HG02678 (cell line): ENCODE results near the gene PAPOLA.
A peak's percentile ranks its signal among the peaks of the same experiment; 100 is the strongest.
"Not testable (repeated sequence)": the region's sequence is repeated elsewhere in the genome, so short reads cannot be mapped to it uniquely, and the experiment has no call there.

Source experiments
- ATAC-seq: cut with Tn5 transposase; IDR thresholded peaks from one replicate; pipeline ENCODE4 v1.9.1; 2021; ENCODE audit warnings: mild to moderate bottlenecking, moderate library complexity; ENCODE audit not compliant: unreplicated experiment

The PAPOLA gene

DNA sequence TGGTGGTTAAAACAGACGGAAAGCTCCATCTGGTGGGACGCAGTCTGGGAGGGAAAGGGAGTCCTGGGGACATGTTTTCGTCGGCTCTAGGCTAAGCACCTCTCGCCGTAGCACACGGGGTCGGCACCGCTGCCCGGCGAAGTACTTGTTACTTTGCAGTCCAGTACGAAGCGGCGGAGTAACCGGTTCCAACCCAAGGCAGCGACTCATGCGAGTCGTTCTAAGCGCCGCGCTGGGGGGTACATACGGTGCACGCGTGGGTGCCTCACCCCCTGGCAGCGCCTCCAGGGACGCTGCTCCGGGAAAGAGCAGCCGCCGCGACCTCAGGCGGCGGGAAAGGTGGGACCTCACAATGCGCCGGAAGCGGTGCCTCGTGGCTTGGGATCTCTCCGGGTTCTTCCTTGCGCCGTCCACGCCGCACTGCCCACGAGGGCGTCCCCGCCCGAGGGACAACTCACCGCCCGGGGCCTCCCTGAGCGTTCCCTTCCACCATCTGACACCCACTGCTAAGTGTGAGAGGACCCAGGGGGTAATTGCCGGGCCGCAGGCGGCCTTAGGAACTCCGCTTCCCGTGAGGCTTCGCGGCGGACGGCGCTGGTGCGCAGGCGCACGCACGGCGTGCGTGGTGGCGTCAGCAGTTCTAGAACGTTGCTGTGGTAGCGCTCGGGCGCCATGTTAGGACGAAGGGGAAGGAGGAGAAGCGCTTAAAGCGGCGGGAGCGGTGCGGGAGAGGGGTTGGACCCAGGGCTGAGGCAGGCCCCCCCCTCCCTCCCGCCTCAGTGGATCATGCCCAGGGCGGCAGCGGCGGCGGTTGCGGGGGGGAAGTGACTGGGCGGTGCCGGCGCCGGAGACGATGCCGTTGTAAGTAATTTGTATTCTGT is at the start of gene PAPOLA:
TSS of gene PAPOLA (plus strand) at position 643 of the 881 bp plus-strand sequence. CDS start at position 854, 211 bp downstream.
- ATAC-seq, result peak; percentile 89

DNA sequence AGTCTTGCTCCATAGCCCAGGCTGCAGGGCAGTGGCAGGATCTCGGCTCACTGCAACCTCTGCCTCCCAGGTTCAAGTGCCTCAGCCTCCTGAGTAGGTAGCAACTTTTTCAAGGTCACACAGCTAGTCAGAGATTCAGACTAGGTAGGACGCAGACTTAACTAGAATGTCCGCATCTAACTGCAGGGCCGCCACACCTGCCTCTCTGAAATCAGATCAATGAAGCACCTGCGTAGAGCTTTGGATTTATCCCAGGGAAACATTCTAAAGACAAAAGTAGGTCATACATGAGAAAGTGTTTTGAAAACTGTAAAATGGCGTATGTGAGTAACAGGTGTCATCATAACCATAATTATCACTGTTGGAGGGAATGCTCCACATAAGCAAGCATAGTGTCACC is 49.5 kb upstream of the PAPOLA start:
- ATAC-seq, result no peak

DNA sequence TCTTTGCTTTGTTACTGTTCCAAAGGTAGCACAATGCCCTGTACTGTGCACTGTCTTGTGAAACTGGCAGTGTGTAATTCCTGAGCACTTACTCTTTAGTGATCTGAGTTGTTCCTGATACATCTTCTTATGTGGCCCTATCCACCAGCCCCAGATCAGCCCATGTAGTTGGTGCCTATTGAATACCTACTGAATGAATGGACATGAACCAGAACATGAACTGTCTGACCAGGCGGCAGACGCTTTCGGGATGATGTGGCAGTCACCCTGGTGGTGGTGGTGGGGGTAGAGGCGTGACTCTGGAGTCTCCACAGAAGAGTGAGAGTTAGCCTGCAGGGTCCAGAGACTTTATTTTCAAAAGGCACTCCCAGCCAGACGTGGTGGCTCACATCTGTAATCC is 46.6 kb upstream of the PAPOLA start:
- no peak for ATAC-seq

DNA sequence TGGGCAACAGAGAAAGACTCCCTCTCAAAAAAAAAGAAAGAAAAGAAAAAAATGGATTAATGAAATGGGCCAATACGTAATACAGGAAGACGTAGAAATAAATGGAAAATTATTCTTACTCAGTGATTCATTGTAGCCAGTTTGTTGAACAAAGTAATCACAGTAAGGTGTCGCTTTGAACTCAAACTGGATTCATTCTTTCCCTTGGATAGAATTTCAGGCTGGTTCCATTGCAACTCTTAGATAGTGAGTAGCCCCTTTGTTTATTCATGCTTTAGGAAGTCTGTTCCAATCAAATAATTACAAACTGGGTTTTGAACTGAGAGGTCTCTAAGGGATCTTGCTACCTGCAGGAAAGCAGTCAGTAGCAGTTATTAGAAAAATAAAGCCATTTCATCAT is 42.3 kb upstream of the PAPOLA start:
- ATAC-seq, result no peak

DNA sequence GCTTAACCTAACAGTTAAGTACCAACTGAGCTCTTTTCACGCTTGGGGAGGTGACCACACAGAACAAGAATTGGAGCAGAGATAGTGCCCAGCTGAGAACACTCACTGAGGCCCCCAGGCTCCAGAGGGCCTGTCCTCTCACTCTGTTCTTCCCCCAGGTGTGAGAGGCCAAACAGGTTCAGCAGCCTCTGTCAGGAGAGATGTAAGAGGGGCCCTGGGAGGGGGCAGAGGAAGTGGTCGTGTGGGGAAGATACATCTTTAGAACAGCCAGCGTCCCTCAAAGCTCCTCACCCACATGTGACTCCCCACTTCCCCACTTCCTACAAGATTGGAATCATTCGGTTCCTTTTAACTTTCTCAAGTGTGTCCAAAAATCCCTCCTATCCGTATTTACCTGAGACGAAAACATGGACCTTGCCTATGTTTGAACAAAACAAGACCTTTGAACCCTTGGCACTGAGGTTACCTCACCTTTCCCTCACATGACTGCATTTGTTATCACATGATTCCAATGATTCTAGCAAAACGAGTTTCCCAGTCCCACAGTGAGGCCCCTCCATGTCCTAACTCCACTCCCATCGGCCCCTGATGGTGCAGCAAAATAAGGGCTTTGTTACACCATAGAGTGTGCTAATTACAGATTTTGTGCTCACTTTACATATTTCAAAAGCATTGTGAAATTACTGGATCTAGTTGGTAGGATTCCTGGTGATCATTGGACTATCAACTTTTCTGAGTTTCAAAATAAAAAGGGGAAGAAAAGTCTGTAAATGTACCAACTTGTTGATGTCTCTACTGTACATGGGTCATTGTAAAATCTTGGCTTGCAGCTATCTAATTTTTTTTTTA is 40.0 kb upstream of the PAPOLA start:
- no peak for ATAC-seq

DNA sequence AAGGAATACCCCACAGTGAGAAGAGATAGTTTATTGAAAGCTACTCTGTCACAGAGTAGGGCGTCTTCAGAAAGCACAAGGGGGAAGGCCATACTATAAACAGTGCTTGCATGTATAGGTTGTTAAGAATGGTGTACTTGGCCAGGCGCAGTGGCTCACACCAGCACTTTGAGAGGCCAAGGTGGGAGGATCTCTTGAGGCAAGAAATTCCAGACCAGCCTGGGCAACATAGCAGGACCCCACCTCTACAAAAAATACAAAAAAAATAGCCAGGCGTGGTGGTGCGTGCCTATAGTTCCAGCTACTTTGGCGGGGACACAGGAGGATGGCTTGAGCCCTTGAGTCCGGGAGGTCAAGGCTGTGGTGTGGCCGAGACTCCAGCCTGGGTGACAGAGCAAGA is 38.0 kb upstream of the PAPOLA start:
- no peak for ATAC-seq

DNA sequence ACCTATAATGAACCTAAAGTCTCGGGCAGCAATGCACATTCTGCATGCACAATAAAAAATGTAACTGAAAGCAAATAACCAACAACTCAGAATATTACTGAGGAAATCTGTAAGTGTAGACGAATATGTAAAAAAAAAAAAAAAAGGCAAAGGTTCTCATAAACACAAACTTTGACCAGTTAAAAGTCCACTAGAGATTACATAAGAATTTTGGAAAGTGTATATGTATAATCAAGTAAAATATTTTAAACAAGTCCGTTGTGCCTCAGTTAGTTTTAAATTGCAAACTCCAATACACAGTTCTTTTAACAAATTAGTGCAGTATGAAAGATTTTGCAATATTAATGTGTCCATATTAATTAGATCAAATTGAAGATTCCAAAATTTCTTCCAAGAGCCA is 35.3 kb upstream of the PAPOLA start:
- no peak for ATAC-seq

DNA sequence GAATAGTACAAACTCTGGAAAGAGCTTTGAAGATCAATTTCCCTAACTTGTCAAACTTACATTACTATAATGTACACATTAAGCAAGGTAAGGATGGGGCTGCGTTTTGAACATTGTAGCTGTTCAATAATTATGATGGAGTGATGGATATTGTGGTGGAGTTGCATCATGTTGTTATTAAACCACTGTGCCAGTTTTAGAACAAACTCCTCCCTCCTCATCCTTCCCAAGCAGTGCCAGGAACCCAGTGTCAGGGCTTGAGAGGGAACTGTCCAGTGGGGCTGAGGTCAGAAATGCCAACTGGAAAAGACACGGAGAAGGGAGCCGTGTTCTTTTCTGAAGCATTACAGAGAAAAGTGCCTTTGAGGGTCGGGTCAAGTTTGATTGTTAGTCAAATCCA is 31.9 kb upstream of the PAPOLA start:
- ATAC-seq, result no peak

DNA sequence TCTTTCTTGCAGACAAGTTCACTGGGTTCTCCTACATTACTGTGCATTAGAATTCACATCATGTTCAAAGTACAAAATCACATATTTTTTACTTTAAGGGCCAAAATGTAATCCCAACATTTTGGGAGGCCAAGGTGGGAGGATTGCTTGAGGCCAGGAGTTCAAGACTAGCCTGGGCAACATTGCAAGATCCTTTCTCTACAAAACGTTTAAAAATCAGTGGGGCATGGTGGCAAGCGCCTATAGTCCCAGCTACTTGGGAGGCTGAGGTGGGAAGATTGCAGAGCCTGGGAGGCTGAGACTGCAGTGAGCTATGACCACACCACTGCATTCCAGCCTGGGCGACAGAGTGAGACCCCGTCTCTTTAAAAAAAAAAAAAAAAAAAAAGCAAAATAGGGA is 31.2 kb upstream of the PAPOLA start:
- ATAC-seq, result not testable (repeated sequence)

DNA sequence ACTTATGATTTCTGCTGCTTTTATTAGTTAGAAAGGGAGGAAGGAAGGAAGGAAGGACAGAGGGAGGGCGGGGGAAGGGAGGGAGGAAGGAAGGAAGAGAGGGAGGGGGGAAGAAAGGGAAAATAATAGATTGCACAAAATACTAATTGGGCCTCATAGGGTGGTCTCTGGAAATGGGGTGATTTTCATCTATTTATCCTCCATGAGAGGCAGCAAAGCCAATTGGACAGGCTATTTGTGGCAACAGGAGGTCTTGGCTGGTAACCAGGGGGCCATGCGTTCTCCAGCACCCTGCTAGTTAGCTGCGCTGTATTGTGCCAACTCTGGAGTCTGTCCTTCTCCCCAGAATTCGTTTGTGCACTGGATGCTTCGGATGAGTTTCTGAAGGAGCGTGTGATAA is 24.1 kb upstream of the PAPOLA start:
- ATAC-seq, result no peak

DNA sequence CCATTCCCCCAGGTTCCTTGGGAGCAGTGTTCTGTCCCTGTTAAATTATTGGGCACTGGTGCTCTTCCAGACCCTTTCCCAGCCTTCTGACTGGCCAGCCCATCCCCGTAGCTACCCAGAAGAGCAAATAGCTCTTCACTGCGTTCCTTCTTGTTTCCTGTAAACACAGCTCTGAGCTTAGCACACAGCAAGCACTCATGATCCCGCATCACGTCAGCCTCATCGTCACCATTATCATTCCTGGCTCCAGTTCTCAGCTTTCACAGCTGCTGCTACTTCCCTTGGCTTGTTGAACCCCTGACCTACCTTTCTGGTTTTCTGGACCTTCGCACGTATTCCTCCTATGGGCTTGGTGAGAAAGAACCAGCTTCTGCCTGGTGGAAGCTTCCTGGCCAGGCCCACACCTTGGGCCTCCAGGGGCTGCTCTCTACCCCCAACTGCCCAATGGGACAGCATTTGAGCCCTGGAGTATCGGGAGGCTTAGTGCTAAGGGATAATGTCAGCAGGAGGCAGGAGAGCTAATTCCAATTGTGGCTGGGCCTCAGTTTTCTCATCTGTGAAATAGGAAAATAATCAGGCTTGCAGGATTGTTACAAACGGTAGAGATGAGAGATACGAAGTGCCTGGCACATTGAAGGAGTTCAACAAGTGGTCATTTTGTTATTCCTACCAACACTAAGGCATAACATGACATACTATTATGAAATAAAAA is 22.6 kb upstream of the PAPOLA start:
- ATAC-seq, result no peak

DNA sequence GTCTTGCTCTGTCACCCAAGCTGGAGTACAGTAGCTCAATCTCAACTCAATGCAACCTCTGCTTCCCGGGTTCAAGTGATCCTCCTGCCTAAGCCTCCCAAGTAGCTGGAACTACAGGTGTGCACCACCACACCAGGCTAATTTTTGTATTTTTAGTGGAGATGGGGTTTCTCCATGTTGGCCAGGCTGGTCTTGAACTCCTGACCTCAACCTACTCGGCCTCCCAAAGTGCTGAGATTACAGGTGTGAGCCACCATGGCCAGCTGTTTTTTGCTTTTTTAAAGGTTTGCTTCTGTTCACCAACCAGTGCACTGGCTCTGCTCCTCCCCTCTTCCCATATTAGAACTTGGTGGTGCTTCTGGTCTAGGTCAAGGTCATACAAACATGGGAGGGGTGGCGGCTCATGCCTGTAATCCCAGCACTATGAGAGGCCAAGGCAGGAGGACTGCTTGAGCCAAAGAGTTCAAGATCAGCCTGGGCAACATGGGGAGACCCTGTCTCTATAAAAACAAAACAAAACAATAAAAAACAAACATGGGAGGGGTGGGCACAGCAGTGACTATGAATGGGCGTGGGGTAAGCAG is 20.4 kb upstream of the PAPOLA start:
- no peak for ATAC-seq

DNA sequence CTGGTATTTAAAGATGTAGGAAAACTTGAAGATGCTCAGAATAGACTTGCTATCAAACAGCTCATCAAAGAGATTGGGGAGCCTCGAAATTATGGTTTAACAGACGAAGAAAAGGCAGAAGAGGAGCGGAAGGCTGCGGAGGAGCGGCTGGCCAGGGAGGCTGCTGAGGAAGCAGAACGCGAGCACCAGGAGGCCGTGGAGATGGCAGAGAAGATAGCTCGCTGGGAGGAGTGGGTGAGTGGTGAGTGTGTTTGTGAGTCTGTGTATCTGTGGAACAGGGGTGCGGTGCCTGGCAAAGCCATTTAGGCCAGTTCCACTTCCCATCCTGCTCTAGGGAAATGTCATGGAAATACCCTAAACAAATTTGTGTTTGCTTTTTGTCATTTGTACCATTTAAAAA is 19.2 kb upstream of the PAPOLA start:
- no peak for ATAC-seq

DNA sequence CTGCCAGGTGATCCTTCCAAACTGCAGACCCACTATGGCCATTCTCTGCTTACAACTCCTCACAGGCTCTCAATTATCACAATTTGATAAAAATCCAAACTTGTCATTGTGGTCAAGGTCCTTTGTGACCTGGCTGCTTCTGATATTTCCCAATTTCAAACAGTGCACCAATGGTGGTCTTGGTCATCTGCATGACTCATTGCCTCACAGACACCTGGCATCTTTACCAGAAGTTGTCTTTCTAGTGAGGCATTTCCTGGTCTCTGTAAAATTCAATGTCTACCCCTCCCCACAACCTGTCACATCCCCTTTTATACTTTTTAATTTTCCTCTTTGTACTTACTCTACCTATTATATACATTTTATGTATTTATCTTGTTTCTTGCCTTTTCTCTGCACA is 17.8 kb upstream of the PAPOLA start:
- ATAC-seq, result no peak

DNA sequence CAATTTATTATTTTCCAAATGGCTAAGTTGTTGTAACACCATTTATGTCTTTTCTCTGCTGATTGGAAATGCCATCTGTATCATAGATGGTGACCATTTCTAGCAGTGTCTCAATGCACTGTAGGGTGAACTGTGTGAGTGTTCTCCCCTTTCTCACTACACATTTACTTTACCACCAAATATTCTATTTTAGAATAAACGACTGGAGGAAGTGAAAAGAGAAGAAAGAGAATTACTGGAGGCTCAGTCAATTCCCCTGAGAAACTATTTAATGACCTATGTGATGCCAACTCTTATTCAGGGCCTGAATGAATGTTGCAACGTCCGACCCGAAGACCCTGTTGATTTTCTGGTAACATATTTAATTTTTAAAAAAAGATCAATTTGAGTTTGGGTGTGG is 15.5 kb upstream of the PAPOLA start:
- no peak for ATAC-seq

DNA sequence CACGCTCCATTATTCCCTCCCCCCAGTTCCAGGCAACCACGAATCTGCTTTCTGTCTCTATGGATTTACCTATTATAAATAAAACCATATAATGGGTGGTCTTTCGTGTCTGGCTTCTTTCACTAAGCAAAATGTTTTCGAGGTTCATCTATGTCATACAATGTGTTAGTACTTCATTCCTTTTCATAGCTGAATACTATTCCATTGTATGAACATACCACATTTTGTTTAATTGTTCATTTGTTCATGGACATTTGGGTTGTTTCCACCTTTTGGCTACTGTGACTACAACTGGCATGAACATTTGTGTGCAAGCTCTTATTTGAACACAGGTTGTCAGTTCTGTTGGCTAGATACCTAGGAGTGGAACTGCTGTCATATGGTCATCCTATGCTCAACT is 12.9 kb upstream of the PAPOLA start:
- ATAC-seq, result no peak

DNA sequence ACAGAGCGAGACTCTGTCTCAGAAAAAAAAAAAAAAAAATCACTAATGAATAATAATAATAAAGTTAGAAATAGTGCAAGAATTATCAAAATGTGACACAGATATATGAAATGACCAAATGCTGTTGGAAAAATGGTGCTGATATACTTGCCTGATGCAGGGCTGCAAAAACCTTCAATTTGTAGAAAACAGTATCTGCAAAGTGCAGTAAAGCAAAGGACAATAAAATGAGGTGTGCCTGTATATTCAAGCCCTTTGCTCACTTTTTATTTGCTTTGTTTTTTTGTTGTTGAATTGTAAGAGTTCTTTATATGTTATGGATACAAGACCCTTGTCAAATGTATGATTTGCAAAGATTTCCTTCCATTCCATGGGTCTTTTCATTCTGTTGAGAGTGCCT is 9.0 kb upstream of the PAPOLA start:
- no peak for ATAC-seq

DNA sequence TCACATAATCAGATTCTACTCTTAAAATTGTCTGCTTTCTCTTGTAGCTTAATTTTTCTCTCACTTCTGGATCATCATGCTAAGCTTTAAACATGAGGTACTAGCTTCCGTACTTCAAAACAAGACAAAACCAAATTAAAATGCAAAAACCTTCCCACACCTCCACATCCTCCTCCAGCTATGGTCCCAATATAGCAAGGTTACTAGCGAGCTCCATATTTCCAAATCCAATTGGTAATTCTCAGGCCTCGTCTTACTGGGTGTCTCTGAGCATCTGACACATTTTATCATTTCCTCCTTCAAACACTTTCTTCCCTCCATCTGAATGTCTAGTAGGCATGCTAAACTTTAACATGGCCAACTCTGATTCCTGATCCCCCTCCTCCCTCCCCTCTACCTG is 7.9 kb upstream of the PAPOLA start:
- ATAC-seq, result no peak

DNA sequence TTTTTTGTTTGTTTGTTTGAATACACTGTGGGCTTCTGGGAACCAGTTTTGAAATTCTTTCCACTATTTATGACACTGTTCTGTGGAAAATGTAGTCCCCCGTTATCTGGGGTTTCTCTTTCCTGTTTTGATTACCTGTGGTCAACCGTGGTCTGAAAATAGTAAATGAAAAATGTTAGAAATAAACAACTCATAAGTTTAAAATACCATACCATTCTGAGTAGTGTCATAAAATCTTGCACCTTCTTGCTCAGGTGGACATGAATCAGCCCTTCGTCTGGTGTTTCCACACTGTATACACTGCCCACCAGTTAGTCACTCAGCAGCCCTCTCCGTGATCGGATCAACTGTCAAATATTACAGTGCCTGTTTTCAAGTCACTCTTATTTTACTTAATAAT is 5.1 kb upstream of the PAPOLA start:
- ATAC-seq, result peak; percentile 35

DNA sequence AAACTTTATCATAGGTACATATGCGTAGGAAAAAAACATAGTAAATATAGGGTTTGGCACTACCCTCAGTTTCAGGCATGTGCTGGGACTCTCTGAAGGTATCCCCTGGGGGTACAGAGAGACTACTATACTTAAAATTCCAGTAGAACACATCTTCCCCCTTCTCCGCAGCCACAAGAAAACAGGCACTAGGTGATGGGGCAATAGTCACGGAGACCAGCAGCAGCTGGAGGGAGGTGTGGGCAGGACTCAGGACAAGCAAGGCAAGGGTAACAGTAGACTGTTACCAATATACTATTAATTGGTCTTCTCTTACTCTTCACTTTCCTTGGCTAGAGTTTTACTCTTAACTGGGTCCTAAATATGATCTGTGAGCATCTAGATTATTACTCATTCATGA is 4.6 kb upstream of the PAPOLA start:
- no peak for ATAC-seq

DNA sequence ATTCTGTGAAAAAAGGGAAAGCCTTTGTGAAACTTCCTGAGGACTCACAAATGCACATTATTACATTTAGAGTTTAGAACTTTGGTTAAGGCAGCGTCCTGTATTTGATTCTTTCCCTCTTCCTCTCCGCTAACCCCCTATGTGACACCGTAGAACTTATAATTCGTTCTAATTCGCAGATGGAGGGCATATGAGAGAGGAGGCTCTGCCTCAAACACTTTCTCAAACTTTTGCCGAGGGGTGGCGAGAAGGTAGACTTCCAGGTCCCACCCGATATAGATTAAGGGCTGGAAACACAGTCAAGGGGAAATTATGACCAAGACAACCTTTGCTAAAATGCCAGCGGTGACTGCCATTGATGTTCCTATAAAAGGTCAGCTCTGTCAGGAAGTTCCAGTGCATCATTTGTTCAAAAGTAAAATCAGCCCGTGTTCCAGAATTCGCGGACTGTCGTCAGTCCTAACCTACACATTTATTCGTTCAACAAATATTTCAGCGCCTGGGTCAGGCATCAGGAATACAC is 904 bp upstream of the PAPOLA start:
- ATAC-seq, result no peak
